HG03097 (cell line): ENCODE data around the gene CD79B.
"Not testable (repeated sequence)": the region's sequence is repeated elsewhere in the genome, so short reads cannot be mapped to it uniquely, and the experiment has no call there.

Experiments
- ATAC-seq: cut with Tn5 transposase; IDR thresholded peaks from one replicate; pipeline ENCODE4 v1.9.1; 2021; ENCODE audit not compliant: unreplicated experiment, low FRiP score

CD79B gene

GRCh38 chr17:63881935-63882601 lies 50.1 kb downstream of the CD79B start, which contains the start of gene GH2:
Gene GH2 (minus strand): TSS chr17:63881944. CDS start chr17:63881801, 143 bp downstream.
- no peak for ATAC-seq

DNA sequence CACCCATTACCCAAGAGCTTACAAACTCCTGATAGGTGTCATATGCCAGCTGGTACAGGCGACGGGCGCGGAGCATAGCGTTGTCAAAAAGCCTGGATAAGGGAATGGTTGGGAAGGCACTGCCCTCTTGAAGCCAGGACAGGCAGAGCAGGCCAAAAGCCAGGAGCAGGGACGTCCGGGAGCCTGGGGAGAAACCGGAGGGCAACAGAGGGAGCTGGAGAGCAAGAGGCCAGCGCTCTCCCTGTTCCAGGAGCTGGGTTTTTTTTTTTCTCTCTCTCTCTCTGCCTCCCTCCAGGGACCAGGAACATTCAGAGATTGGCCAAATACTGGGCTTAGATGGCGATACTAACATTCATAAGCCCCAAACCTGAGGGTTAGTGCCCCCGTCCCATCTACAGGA lies 50.8 kb downstream of the CD79B start:
- not testable (repeated sequence) for ATAC-seq

DNA sequence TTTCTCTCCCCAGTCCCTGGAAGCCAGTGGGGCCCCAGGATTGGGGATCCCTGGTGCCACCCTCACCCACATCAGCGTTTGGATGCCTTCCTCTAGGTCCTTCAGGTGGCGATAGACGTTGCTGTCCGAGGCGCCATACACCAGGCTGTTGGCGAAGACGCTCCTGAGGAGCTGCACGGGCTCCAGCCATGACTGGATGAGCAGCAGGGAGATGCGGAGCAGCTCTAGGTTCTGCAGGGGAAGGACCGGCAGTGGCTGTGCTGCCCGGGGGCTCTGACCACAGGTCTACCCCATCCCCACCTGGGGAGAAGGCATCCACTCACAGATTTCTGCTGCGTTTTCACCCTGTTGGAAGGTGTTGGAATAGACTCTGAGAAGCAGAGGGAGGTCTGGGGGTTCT lies 51.4 kb downstream of the CD79B start:
- ATAC-seq = no peak
